ENCODE results near the gene CFC1B.
"Not testable (repeated sequence)": the region's sequence is repeated elsewhere in the genome, so short reads cannot be mapped to it uniquely, and the experiment has no call there.

The CFC1B gene

DNA sequence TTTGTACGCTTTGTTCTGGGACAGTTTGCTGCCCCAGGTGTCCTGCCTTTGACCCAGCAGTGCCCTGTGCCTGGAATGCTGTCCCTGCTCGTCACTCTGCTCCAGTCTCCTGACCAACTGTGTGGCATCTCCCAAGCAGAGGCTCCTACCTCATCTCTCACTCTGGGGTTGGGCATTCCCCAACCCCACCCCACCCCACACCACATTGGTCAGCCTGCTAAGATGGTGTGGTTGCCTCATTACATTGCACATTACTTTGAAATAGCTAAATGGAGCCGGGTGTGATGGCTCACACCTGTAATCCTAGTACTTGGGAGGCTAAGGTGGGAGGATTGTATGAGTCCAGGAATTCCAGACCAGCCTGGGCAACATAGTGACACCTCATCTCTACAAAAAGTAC lies 50.9 kb downstream of the CFC1B start:
- not testable (repeated sequence) for FAIRE-seq

DNA sequence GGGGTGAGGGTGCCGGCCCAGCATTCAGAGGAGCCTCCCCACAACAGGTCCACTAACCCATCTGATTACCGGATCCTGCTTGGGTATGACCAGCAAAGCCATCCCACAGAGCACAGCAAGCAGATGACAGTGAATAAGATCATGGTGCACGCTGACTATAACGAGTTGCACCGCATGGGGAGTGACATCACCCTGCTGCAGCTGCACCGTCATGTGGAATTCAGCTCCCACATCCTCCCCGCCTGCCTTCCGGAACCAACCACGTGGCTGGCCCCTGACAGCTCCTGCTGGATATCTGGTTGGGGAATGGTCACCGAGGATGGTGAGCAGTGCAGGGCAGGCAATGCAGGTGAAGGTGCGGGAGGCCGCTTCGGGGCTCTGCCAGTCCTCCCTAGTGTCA lies 53.2 kb downstream of the CFC1B start:
- FAIRE-seq = not testable (repeated sequence)

DNA sequence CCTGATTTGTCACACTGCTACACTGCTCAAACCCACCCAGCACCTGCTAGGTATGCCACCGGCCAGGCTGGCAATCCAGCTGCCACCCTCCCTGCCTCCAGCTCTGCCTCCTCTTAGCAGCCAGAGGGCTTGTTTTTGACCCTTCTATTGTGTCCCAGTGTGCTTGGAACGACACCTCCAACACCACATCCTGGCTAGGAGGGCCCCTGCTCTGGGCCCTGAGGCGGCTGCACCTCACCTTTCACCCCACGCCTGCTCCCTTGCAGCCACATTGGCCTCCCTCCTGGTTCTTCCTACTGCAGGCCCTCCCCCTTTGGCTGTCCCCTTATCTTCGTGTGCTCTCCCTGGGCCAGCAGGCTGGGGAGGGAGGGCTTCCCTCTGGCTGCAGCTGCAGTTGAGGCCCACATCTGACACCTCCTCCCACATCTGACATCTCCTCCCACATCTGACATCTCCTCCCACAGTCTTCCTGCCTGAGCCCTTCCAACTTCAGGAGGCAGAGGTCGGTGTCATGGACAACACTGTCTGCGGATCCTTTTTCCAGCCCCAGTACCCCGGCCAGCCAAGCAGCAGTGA lies 55.3 kb downstream of the CFC1B start:
- not testable (repeated sequence) for FAIRE-seq

DNA sequence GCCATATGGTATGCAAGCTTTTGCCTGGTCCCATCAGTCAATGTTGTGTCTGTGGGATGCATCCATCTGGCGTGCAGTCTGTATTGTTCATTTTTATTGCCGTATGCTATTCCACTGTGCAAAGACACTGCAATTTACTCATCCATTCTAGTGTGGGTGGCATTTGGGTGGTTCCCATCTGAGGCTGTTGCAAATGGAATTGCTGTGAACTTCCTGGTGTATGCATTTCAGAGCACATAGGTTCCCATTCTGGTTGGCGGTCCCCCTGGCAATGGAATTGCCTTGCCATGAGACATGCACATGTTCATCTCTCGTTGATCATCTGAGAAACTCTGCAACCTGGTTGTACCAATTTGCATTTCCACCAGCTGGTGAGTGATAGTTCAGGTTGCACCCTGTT lies 56.5 kb downstream of the CFC1B start:
- FAIRE-seq = not testable (repeated sequence)

Measured in A204.1 (cell line).